A549 (cell line): ENCODE results near the gene CFHR2.
"Not testable (repeated sequence)": the region's sequence is repeated elsewhere in the genome, so short reads cannot be mapped to it uniquely, and the experiment has no call there.

Experiments
- BHLHE40 ChIP-seq: IDR thresholded peaks from 2 replicates; pipeline ENCODE4 v1.6.1; 2012; ENCODE audit warnings: low read depth, low read length, inconsistent platforms
- CEBPB ChIP-seq, 2 experiments: fragments of >200 bp in 1 of 2; sonication (Bioruptor Twin) in 1 of 2; formaldehyde crosslinking in 1 of 2; IDR thresholded peaks; 2 replicates each; pipeline ENCODE4 v1.6.1; 2012 to 2016
- GATA3 ChIP-seq: IDR thresholded peaks from 2 replicates; pipeline ENCODE4 v1.6.1; 2012; ENCODE audit warnings: borderline replicate concordance
- HDAC2 ChIP-seq: fragments of 200-600 bp; sonication (generic); IDR thresholded peaks from 2 replicates; pipeline ENCODE4 v1.6.1; 2016
- JUN ChIP-seq, 2 experiments: fragments of >200 bp; sonication (Bioruptor Twin); formaldehyde crosslinking; IDR thresholded peaks; 2 replicates in 1 of 2; 3 replicates in 1 of 2; pipeline ENCODE4 v1.6.1; 2016 to 2017

- TF ChIP-seq HDAC2; JUN (IDR thresholded peaks at IDR 0.05); BHLHE40; CEBPB (IDR thresholded peaks at IDR 0.05); GATA3: not testable (repeated sequence)
These were observed 10.7 kb upstream of the CFHR2 start for GRCh38 chr1:196932853-196933252.
